ENCODE data around the gene FAM83F.

The FAM83F gene

GRCh38 chr22:39956932-39957664 is 37.7 kb upstream of the FAM83F start:
- Histone ChIP-seq H3K36me3 (ENCODE audit: control insufficient read depth, insufficient read depth, low read length) (no peaks in the 10 kb centered on the region), H3K9me3 (ENCODE audit: control insufficient read depth, low read length) (no peaks in the 10 kb centered on the region)

GRCh38 chr22:39958009-39958711 is 36.6 kb upstream of the FAM83F start:
- Histone ChIP-seq H3K9ac (ENCODE audit: low read length) (no peak overlapping the region), H3K36me3 (ENCODE audit: control insufficient read depth, insufficient read depth, low read length) (no peaks in the 10 kb centered on the region), H3K9me3 (ENCODE audit: control insufficient read depth, low read length) (no peaks in the 10 kb centered on the region), H3K4me3 (ENCODE audit: low read length) (no peak overlapping the region), H3K27me3 (ENCODE audit: control insufficient read depth, insufficient read depth, low read length) (no peaks in the 10 kb centered on the region), H3K4me1 (ENCODE audit: control insufficient read depth, insufficient read depth, low read length) (no peaks in the 10 kb centered on the region)

More at GRCh38 chr22:39956932-39957664, 37.7 kb upstream of the FAM83F start:
- no peaks in the 10 kb centered on the region for H3K4me1 ChIP-seq (ENCODE audit: control insufficient read depth, insufficient read depth, low read length)
- H3K4me3 ChIP-seq (ENCODE audit: low read length): no peak overlapping the region
- no peak overlapping the region for H3K9ac ChIP-seq (ENCODE audit: low read length)
- H3K27me3 ChIP-seq (ENCODE audit: control insufficient read depth, insufficient read depth, low read length): no peaks in the 10 kb centered on the region

- Histone ChIP-seq H3K27me3 (ENCODE audit: control insufficient read depth, insufficient read depth, low read length) (no peaks in the 10 kb centered on the region), H3K36me3 (ENCODE audit: control insufficient read depth, insufficient read depth, low read length) (no peaks in the 10 kb centered on the region), H3K9me3 (ENCODE audit: control insufficient read depth, low read length) (no peaks in the 10 kb centered on the region), H3K9ac (ENCODE audit: low read length) (no peak overlapping the region), H3K4me1 (ENCODE audit: control insufficient read depth, insufficient read depth, low read length) (no peaks in the 10 kb centered on the region), H3K4me3 (ENCODE audit: low read length) (no peak overlapping the region)
Measured at GRCh38 chr22:39958949-39959639, 35.7 kb upstream of the FAM83F start.

- Histone ChIP-seq H3K36me3 (ENCODE audit: control insufficient read depth, insufficient read depth, low read length) (no peaks in the 10 kb centered on the region), H3K9ac (ENCODE audit: low read length) (no peak within 1 kb of the TSS), H3K27me3 (ENCODE audit: control insufficient read depth, insufficient read depth, low read length) (no peaks in the 10 kb centered on the region), H3K4me1 (ENCODE audit: control insufficient read depth, insufficient read depth, low read length) (no peaks in the 10 kb centered on the region), H3K4me3 (ENCODE audit: low read length) (no peak within 1 kb of the TSS), H3K9me3 (ENCODE audit: control insufficient read depth, low read length) (no peaks in the 10 kb centered on the region)
Measured at GRCh38 chr22:39959640-39960447, 34.9 kb upstream of the FAM83F start, which contains the start of gene TMA7B. Gene TMA7B (plus strand): TSS chr22:39960397. CDS start chr22:39964375, 3,978 bp downstream.

GRCh38 chr22:39960791-39961746 is 33.7 kb upstream of the FAM83F start:
- Histone ChIP-seq H3K9me3 (ENCODE audit: control insufficient read depth, low read length) (no peaks in the 10 kb centered on the region), H3K4me1 (ENCODE audit: control insufficient read depth, insufficient read depth, low read length) (no peaks in the 10 kb centered on the region), H3K9ac (ENCODE audit: low read length) (no peak overlapping the region), H3K36me3 (ENCODE audit: control insufficient read depth, insufficient read depth, low read length) (no peaks in the 10 kb centered on the region), H3K27me3 (ENCODE audit: control insufficient read depth, insufficient read depth, low read length) (no peaks in the 10 kb centered on the region), H3K4me3 (ENCODE audit: low read length) (no peak overlapping the region)

- Histone ChIP-seq H3K9me3 (ENCODE audit: control insufficient read depth, low read length) (no peaks in the 10 kb centered on the region), H3K9ac (ENCODE audit: low read length) (no peak overlapping the region), H3K4me1 (ENCODE audit: control insufficient read depth, insufficient read depth, low read length) (peaks cover 9% of the 10 kb centered on the region), H3K36me3 (ENCODE audit: control insufficient read depth, insufficient read depth, low read length) (no peaks in the 10 kb centered on the region), H3K4me3 (ENCODE audit: low read length) (no peak overlapping the region), H3K27me3 (ENCODE audit: control insufficient read depth, insufficient read depth, low read length) (no peaks in the 10 kb centered on the region)
Measured at GRCh38 chr22:39962071-39962470, 32.7 kb upstream of the FAM83F start.

GRCh38 chr22:39965748-39966147 is 29.0 kb upstream of the FAM83F start:
- Histone ChIP-seq H3K27me3 (ENCODE audit: control insufficient read depth, insufficient read depth, low read length) (no peaks in the 10 kb centered on the region), H3K4me1 (ENCODE audit: control insufficient read depth, insufficient read depth, low read length) (peaks cover 29% of the 10 kb centered on the region), H3K9ac (ENCODE audit: low read length) (no peak overlapping the region), H3K36me3 (ENCODE audit: control insufficient read depth, insufficient read depth, low read length) (no peaks in the 10 kb centered on the region), H3K4me3 (ENCODE audit: low read length) (no peak overlapping the region), H3K9me3 (ENCODE audit: control insufficient read depth, low read length) (no peaks in the 10 kb centered on the region)

- Histone ChIP-seq H3K27me3 (ENCODE audit: control insufficient read depth, insufficient read depth, low read length) (no peaks in the 10 kb centered on the region), H3K4me1 (ENCODE audit: control insufficient read depth, insufficient read depth, low read length) (peaks cover 35% of the 10 kb centered on the region), H3K9me3 (ENCODE audit: control insufficient read depth, low read length) (no peaks in the 10 kb centered on the region), H3K4me3 (ENCODE audit: low read length) (no peak overlapping the region), H3K36me3 (ENCODE audit: control insufficient read depth, insufficient read depth, low read length) (no peaks in the 10 kb centered on the region), H3K9ac (ENCODE audit: low read length) (no peak overlapping the region)
Measured at GRCh38 chr22:39966470-39966869, 28.3 kb upstream of the FAM83F start.

GRCh38 chr22:39967103-39967829 is 27.5 kb upstream of the FAM83F start:
- Histone ChIP-seq H3K36me3 (ENCODE audit: control insufficient read depth, insufficient read depth, low read length) (no peaks in the 10 kb centered on the region), H3K4me3 (ENCODE audit: low read length) (no peak overlapping the region), H3K4me1 (ENCODE audit: control insufficient read depth, insufficient read depth, low read length) (peaks cover 35% of the 10 kb centered on the region), H3K9me3 (ENCODE audit: control insufficient read depth, low read length) (no peaks in the 10 kb centered on the region), H3K27me3 (ENCODE audit: control insufficient read depth, insufficient read depth, low read length) (peaks cover 4% of the 10 kb centered on the region), H3K9ac (ENCODE audit: low read length) (no peak overlapping the region)

GRCh38 chr22:39967996-39968972 is 26.5 kb upstream of the FAM83F start:
- peaks cover 11% of the 10 kb centered on the region for H3K27me3 ChIP-seq (ENCODE audit: control insufficient read depth, insufficient read depth, low read length)
- peaks cover 35% of the 10 kb centered on the region for H3K4me1 ChIP-seq (ENCODE audit: control insufficient read depth, insufficient read depth, low read length)
- H3K9me3 ChIP-seq (ENCODE audit: control insufficient read depth, low read length): no peaks in the 10 kb centered on the region
- H3K4me3 ChIP-seq (ENCODE audit: low read length): no peak overlapping the region
- H3K36me3 ChIP-seq (ENCODE audit: control insufficient read depth, insufficient read depth, low read length): no peaks in the 10 kb centered on the region
- H3K9ac ChIP-seq (ENCODE audit: low read length): no peak overlapping the region

All from mucosa of stomach (tissue), 1 donor.